Measurements from ENCODE around the gene ALCAM. TPM values are rescaled to one million over a fixed set of nuclear protein-coding genes. Genes with fewer than 3 reads are reported as not detected.

Gene ALCAM
- total RNA-seq, 1 experiment from 2014 or later, result 32.3 TPM

GRCh38 chr3:105324951-105325350, 41.8 kb upstream of the ALCAM start:
- TF ChIP-seq POLR2AphosphoS5 (IDR thresholded peaks at IDR 0.05; ENCODE audit: low read depth, low read length), result no peak
- no peak for TF ChIP-seq CTCF (IDR thresholded peaks at IDR 0.05)
- TF ChIP-seq SIN3A (IDR thresholded peaks at IDR 0.05; ENCODE audit: borderline replicate concordance, insufficient read depth, low read depth, low read length), result no peak
- TF ChIP-seq TCF7L2 (IDR thresholded peaks at IDR 0.05; ENCODE audit: low read depth, low read length), result no peak
- no peak for TF ChIP-seq REST (IDR thresholded peaks at IDR 0.05; ENCODE audit: insufficient read depth in 1 of 2, low read depth in 2 of 2, low read length in 1 of 2)
- in situ Hi-C loops (cut with HindIII; ENCODE audit: low pct_unique_long_range_greater_than_20kb, low sequenced_read_pairs), result no loop called here
- POLR2A ChIA-PET, result interaction anchor here (0.6 kb wide), 1 partner anchor 1874 kb away, joined by 5 read pairs; no protein-coding TSS in a partner anchor
- Histone ChIP-seq H3K36me3 (ENCODE audit: control insufficient read depth, insufficient read depth, low read length) (no peaks in the 10 kb centered on the region), H3K27me3 (ENCODE audit: control insufficient read depth, insufficient read depth, low read length) (no peaks in the 10 kb centered on the region), H3K4me1 (ENCODE audit: control insufficient read depth, insufficient read depth, low read length) (no peaks in the 10 kb centered on the region), H3K27ac (ENCODE audit: low read length) (no peak overlapping the region), H3K9me3 (ENCODE audit: control insufficient read depth, insufficient read depth, low read depth, low read length) (no peaks in the 10 kb centered on the region), H3K4me3 (ENCODE audit: low read depth in 2 of 2, low read length in 2 of 2) (no peak overlapping the region)
- BruUV-seq (replicated peaks), result no TSS peak
- ATAC-seq (no peak), DNase-seq (ENCODE audit: low read depth, low spot score) (no peak)
- intact Hi-C loops (cut with micrococcal nuclease; ENCODE audit: unreplicated experiment), result no loop called here
- CTCF ChIA-PET, result no interaction called here

- POLR2A ChIA-PET, result no interaction called here
- Histone ChIP-seq H3K4me1 (ENCODE audit: control insufficient read depth, insufficient read depth, low read length) (no peaks in the 10 kb centered on the region), H3K36me3 (ENCODE audit: control insufficient read depth, insufficient read depth, low read length) (no peaks in the 10 kb centered on the region), H3K4me3 (ENCODE audit: low read depth in 2 of 2, low read length in 2 of 2) (no peak overlapping the region), H3K27ac (ENCODE audit: low read length) (no peak overlapping the region), H3K9me3 (ENCODE audit: control insufficient read depth, insufficient read depth, low read depth, low read length) (no peaks in the 10 kb centered on the region), H3K27me3 (ENCODE audit: control insufficient read depth, insufficient read depth, low read length) (no peaks in the 10 kb centered on the region)
- DNase-seq (ENCODE audit: low read depth, low spot score) (no peak), ATAC-seq (no peak)
- CTCF ChIA-PET, result no interaction called here
- TF ChIP-seq POLR2AphosphoS5 (IDR thresholded peaks at IDR 0.05; ENCODE audit: low read depth, low read length) (no peak), TCF7L2 (IDR thresholded peaks at IDR 0.05; ENCODE audit: low read depth, low read length) (no peak)
- intact Hi-C loops (cut with micrococcal nuclease; ENCODE audit: unreplicated experiment) (no loop called here), in situ Hi-C loops (cut with HindIII; ENCODE audit: low pct_unique_long_range_greater_than_20kb, low sequenced_read_pairs) (no loop called here)
- BruUV-seq (replicated peaks), result no TSS peak
Observed at GRCh38 chr3:105327662-105328337, 38.9 kb upstream of the ALCAM start.

GRCh38 chr3:105328338-105328730, 38.4 kb upstream of the ALCAM start:
- no peak for TF ChIP-seq SIN3A (IDR thresholded peaks at IDR 0.05; ENCODE audit: borderline replicate concordance, insufficient read depth, low read depth, low read length)
- no peak for TF ChIP-seq POLR2AphosphoS5 (IDR thresholded peaks at IDR 0.05; ENCODE audit: low read depth, low read length)
- TF ChIP-seq TCF7L2 (IDR thresholded peaks at IDR 0.05; ENCODE audit: low read depth, low read length), result no peak
- TF ChIP-seq REST (IDR thresholded peaks at IDR 0.05; ENCODE audit: insufficient read depth in 1 of 2, low read depth in 2 of 2, low read length in 1 of 2), result no peak
- TF ChIP-seq CTCF (IDR thresholded peaks at IDR 0.05), result no peak
- no peak overlapping the region for H3K27ac ChIP-seq (ENCODE audit: low read length)
- ChIA-PET CTCF (no interaction called here), POLR2A (no interaction called here)
- ATAC-seq (no peak), DNase-seq (ENCODE audit: low read depth, low spot score) (no peak)
- no peak overlapping the region for H3K4me3 ChIP-seq (ENCODE audit: low read depth in 2 of 2, low read length in 2 of 2)
- no TSS peak for BruUV-seq (replicated peaks)
- H3K27me3 ChIP-seq (ENCODE audit: control insufficient read depth, insufficient read depth, low read length), result no peaks in the 10 kb centered on the region
- in situ Hi-C loops (cut with HindIII; ENCODE audit: low pct_unique_long_range_greater_than_20kb, low sequenced_read_pairs), result no loop called here
- H3K4me1 ChIP-seq (ENCODE audit: control insufficient read depth, insufficient read depth, low read length), result no peaks in the 10 kb centered on the region
- no peaks in the 10 kb centered on the region for H3K36me3 ChIP-seq (ENCODE audit: control insufficient read depth, insufficient read depth, low read length)
- no peaks in the 10 kb centered on the region for H3K9me3 ChIP-seq (ENCODE audit: control insufficient read depth, insufficient read depth, low read depth, low read length)
- intact Hi-C loops (cut with micrococcal nuclease; ENCODE audit: unreplicated experiment), result no loop called here

Measured in Panc1 (cell line).